ENCODE results near the gene MON1A.

Gene MON1A

DNA sequence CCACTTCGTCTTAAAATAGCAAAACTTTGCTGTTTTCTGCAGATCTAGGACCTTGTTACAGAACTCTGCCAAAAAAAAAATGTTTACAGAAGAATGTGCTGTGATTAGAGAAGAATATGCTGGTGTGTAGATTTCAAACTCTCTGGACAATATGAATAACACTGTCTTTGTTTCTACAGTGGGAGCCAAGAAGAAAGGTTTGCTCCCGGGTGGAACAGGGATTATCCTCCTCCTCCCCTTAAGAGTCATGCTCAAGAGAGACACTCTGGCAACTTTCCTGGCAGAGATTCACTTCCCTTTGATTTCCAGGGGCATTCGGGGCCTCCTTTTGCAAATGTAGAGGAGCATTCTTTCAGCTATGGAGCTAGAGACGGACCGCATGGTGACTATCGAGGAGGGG lies 37.7 kb upstream of the MON1A start:
- Histone ChIP-seq H2AFZ (ENCODE audit: low read depth) (no peak overlapping the region), H3K4me3 (IDR thresholded peaks at IDR 0.05; ENCODE audit: insufficient read depth, low read depth, low read length) (no peak overlapping the region), H3K27ac (no peak overlapping the region), H3K4me1 (ENCODE audit: low read depth, poor library complexity, severe bottlenecking) (no peaks in the 10 kb centered on the region), H3K9ac (no peak overlapping the region), H3K36me3 (ENCODE audit: insufficient read depth) (no peaks in the 10 kb centered on the region), H4K20me1 (ENCODE audit: insufficient read depth) (no peaks in the 10 kb centered on the region), H3K79me2 (ENCODE audit: insufficient read depth, low read depth) (no peaks in the 10 kb centered on the region; the same call in 1 of the 2 replicates), H3K27me3 (ENCODE audit: insufficient read depth, low read depth) (no peaks in the 10 kb centered on the region), H3K4me2 (no peak overlapping the region)
- TF ChIP-seq, protein P1, sequence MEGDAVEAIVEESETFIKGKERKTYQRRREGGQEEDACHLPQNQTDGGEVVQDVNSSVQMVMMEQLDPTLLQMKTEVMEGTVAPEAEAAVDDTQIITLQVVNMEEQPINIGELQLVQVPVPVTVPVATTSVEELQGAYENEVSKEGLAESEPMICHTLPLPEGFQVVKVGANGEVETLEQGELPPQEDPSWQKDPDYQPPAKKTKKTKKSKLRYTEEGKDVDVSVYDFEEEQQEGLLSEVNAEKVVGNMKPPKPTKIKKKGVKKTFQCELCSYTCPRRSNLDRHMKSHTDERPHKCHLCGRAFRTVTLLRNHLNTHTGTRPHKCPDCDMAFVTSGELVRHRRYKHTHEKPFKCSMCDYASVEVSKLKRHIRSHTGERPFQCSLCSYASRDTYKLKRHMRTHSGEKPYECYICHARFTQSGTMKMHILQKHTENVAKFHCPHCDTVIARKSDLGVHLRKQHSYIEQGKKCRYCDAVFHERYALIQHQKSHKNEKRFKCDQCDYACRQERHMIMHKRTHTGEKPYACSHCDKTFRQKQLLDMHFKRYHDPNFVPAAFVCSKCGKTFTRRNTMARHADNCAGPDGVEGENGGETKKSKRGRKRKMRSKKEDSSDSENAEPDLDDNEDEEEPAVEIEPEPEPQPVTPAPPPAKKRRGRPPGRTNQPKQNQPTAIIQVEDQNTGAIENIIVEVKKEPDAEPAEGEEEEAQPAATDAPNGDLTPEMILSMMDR (conservative IDR thresholded peaks at IDR 0.05; ENCODE audit: low read depth, low read length), result no peak

DNA sequence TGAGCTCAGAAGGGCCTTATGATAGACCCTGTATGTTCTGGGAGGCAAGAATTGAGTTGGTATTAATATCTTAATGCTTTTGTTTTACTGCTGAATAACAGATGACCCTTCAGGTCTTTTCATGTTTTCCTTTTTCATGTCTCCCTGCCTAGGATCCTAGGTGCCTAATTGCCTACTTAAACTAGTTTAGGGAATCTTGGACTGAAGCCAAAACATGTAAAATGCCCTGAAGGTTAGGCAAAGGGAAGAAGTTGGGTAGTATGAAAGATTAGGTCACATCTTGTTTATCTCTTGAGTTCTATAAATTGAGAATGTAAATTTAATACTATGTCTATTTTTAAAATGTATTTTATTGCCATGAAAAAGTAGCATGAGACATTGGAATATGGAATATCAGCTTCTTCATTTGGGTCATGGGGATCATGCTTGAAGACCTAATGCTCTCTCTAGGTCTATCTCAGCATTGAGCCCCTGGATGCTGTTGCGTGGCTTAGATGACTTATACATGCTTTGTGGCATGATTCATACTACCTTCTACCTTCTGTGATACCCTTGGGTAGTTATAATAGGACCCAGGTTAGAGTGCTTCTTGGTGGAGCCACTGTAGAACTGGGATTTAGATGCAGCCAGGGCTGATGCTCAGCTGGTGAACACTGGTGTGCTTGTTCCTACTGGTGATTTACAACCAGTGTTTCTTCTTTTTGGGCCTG lies 36.8 kb upstream of the MON1A start:
- H3K4me3 ChIP-seq (IDR thresholded peaks at IDR 0.05; ENCODE audit: insufficient read depth, low read depth, low read length), result no peak overlapping the region
- H4K20me1 ChIP-seq (ENCODE audit: insufficient read depth), result no peaks in the 10 kb centered on the region
- no peaks in the 10 kb centered on the region for H3K27me3 ChIP-seq (ENCODE audit: insufficient read depth, low read depth)
- no peaks in the 10 kb centered on the region for H3K36me3 ChIP-seq (ENCODE audit: insufficient read depth)
- no peak overlapping the region for H3K9ac ChIP-seq
- no peak overlapping the region for H2AFZ ChIP-seq (ENCODE audit: low read depth)
- H3K79me2 ChIP-seq (ENCODE audit: insufficient read depth, low read depth), result no peaks in the 10 kb centered on the region; the same call in 1 of the 2 replicates
- H3K27ac ChIP-seq, result no peak overlapping the region
- no peak overlapping the region for H3K4me2 ChIP-seq
- no peaks in the 10 kb centered on the region for H3K4me1 ChIP-seq (ENCODE audit: low read depth, poor library complexity, severe bottlenecking)
- TF ChIP-seq, protein P1 (conservative IDR thresholded peaks at IDR 0.05; ENCODE audit: low read depth, low read length), result no peak

DNA sequence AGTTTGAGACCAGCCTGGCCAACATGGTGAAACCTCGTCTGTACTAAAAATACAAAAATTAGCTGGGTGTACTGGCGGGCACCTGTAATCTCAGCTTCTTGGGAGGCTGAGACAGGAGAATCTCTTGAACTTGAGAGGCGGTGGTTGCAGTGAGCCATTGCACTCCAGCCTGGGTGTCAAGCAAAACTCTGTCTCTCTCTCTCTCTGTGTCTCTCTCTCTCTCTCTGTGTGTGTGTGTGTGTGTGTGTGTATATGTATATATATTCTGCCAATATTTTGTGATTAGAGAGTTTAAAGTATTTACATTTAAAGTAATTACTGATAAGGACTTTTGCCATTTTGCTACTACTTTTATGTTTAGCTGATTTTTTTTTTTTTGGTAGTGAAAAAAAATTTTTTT lies 26.0 kb upstream of the MON1A start:
- Histone ChIP-seq H3K36me3 (ENCODE audit: insufficient read depth) (no peaks in the 10 kb centered on the region), H3K4me2 (no peak overlapping the region), H4K20me1 (ENCODE audit: insufficient read depth) (no peaks in the 10 kb centered on the region), H3K79me2 (ENCODE audit: insufficient read depth, low read depth) (peaks cover 26% of the 10 kb centered on the region; the same call in 1 of the 2 replicates), H3K9ac (no peak overlapping the region), H3K4me3 (IDR thresholded peaks at IDR 0.05; ENCODE audit: insufficient read depth, low read depth, low read length) (no peak overlapping the region), H2AFZ (ENCODE audit: low read depth) (no peak overlapping the region), H3K27ac (no peak overlapping the region), H3K27me3 (ENCODE audit: insufficient read depth, low read depth) (no peaks in the 10 kb centered on the region), H3K4me1 (ENCODE audit: low read depth, poor library complexity, severe bottlenecking) (no peaks in the 10 kb centered on the region)
- TF ChIP-seq, protein P1 (conservative IDR thresholded peaks at IDR 0.05; ENCODE audit: low read depth, low read length), result no peak

DNA sequence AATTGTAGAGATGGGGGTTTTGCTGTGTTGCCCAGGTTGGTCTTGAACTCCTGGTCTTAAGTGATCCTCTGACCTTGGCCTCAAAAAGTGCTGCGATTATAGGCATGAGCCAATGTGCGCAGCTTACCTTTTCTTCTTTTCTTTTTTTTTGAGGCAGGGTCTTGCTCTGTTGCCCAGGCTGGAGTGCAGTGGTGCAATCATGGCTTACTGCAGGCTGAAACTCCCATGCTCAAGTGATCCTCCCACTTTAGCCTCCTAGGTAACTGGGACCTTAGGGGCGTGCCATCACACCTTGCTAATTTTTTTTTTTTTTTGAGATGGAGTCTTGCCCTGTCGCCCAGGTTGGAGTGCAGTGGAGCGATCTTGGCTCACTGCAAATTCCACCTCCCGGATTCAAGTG lies 23.3 kb upstream of the MON1A start:
- no peak overlapping the region for H3K9ac ChIP-seq
- H3K4me1 ChIP-seq (ENCODE audit: low read depth, poor library complexity, severe bottlenecking), result no peaks in the 10 kb centered on the region
- no peaks in the 10 kb centered on the region for H3K36me3 ChIP-seq (ENCODE audit: insufficient read depth)
- H3K27me3 ChIP-seq (ENCODE audit: insufficient read depth, low read depth), result no peaks in the 10 kb centered on the region
- H3K27ac ChIP-seq, result no peak overlapping the region
- TF ChIP-seq, protein P1 (conservative IDR thresholded peaks at IDR 0.05; ENCODE audit: low read depth, low read length), result no peak
- H2AFZ ChIP-seq (ENCODE audit: low read depth), result no peak overlapping the region
- peaks cover 23% of the 10 kb centered on the region; the same call in 1 of the 2 replicates for H3K79me2 ChIP-seq (ENCODE audit: insufficient read depth, low read depth)
- H4K20me1 ChIP-seq (ENCODE audit: insufficient read depth), result no peaks in the 10 kb centered on the region
- H3K4me3 ChIP-seq (IDR thresholded peaks at IDR 0.05; ENCODE audit: insufficient read depth, low read depth, low read length), result no peak overlapping the region
- no peak overlapping the region for H3K4me2 ChIP-seq

Measured in KMS-11 (cell line).